Smooth muscle cell (in vitro differentiated cells): ENCODE results near the gene TCTA. TPM values are rescaled to one million over a fixed set of nuclear protein-coding genes. Genes with fewer than 3 reads are reported as not detected.
A peak's percentile ranks its signal among the peaks of the same experiment; 100 is the strongest.
"Not testable (repeated sequence)": the region's sequence is repeated elsewhere in the genome, so short reads cannot be mapped to it uniquely, and the experiment has no call there.

Experiments used
- DNase-seq: peaks from one replicate; lab custom pipeline; 2025; ENCODE audit not compliant: unreplicated experiment; lab: John Stamatoyannopoulos, UW
- H2AFZ ChIP-seq: fragments of 200-600 bp; sonication (generic); 2 replicates; pipeline ENCODE4 v1.6.0; 2016; ENCODE audit warnings: antibody characterized with exemption, low read depth, mild to moderate bottlenecking
- H3F3A ChIP-seq: fragments of 200-600 bp; sonication (generic); 2 replicates; pipeline ENCODE4 v1.6.0; 2017; ENCODE audit warnings: antibody characterized with exemption, low read depth
- H3K27ac ChIP-seq: fragments of 200-600 bp; sonication (generic); 2 replicates; pipeline ENCODE4 v1.5.1; 2016; ENCODE audit warnings: low read depth, mild to moderate bottlenecking
- H3K27me3 ChIP-seq: fragments of 200-600 bp; sonication (generic); 2 replicates; pipeline ENCODE4 v1.6.1; 2016; ENCODE audit warnings: low read depth, mild to moderate bottlenecking
- H3K36me3 ChIP-seq: fragments of 200-600 bp; sonication (generic); 2 replicates; pipeline ENCODE4 v1.5.1; 2016; ENCODE audit warnings: low read depth
- H3K4me1 ChIP-seq: fragments of 200-600 bp; sonication (generic); 2 replicates; pipeline ENCODE4 v1.5.1; 2016; ENCODE audit warnings: low read depth
- H3K4me2 ChIP-seq: fragments of 200-600 bp; sonication (generic); 2 replicates; pipeline ENCODE4 v1.6.0; 2016; ENCODE audit warnings: mild to moderate bottlenecking
- H3K4me3 ChIP-seq: fragments of 200-600 bp; sonication (generic); 2 replicates; pipeline ENCODE4 v1.5.1; 2016; ENCODE audit warnings: mild to moderate bottlenecking
- H3K79me2 ChIP-seq: fragments of 200-600 bp; sonication (generic); 2 replicates; pipeline ENCODE4 v1.6.0; 2016; ENCODE audit warnings: low read depth, mild to moderate bottlenecking
- H3K9ac ChIP-seq: fragments of 200-600 bp; sonication (generic); 2 replicates; pipeline ENCODE4 v1.6.0; 2016; ENCODE audit warnings: low read depth
- H3K9me3 ChIP-seq: fragments of 200-600 bp; sonication (generic); replicated peaks from 2 replicates; pipeline ENCODE4 v1.5.1; 2016; ENCODE audit warnings: low read depth
- H4K20me1 ChIP-seq: fragments of 200-600 bp; sonication (generic); 2 replicates; pipeline ENCODE4 v1.6.0; 2016; ENCODE audit warnings: low read depth
- WGBS: methylation state at CpG from one replicate; pipeline ENCODE4 v1.1.7; 2016; ENCODE audit warnings: low lambda C conversion rate; 5-methylcytosine and 5-hydroxymethylcytosine counted together
- polyA plus RNA-seq: library from polyadenylated mRNA; unstranded; fragments of >200 nt; fragmentation: Nextera tagmentation; extraction: Ambion mirVana; gene quantifications from 2 replicates; pipeline ENCODE4 v1.2.1, GENCODE V29; 2016
- total RNA-seq: library from RNA; depleted of rRNA; stranded (reverse); fragments of >200 nt; gene quantifications from 2 replicates; pipeline ENCODE4 v1.2.3, GENCODE V29; 2014
- TF ChIP-seq, protein P1 (sequence below): fragments of 200-600 bp; sonication (generic); IDR thresholded peaks from 2 replicates; pipeline ENCODE4 v1.5.1; 2017; ENCODE audit warnings: borderline replicate concordance, mild to moderate bottlenecking, antibody characterized with exemption; ENCODE audit not compliant: insufficient read depth, poor library complexity, severe bottlenecking

TCTA gene
- total and polyA plus RNA-seq, 2 experiments from 2014 or later, result 11.0 to 12.8 TPM

DNA sequence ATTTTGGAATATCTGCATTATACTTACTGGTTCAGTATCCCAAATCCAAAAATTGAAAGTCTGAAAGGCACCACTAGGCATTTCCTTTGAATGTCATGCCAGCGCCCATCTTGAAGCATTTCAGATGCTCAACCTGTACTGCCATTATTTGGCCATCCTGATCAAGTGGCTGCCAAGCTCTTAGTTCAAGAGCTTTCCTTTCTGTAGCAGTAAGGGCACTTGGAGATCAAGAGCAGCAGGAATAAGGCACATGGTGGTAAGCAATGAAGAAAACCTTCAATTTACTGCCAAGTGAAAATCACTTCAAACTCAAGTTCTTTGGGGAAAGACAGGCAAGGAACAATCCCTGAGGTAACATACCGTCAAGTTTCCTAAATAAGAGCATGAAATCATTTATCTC is 10.5 kb upstream of the TCTA start:
- H3K27ac ChIP-seq, result no peak overlapping the region
- peaks cover 5% of the 10 kb centered on the region for H3F3A ChIP-seq
- TF ChIP-seq, protein P1, sequence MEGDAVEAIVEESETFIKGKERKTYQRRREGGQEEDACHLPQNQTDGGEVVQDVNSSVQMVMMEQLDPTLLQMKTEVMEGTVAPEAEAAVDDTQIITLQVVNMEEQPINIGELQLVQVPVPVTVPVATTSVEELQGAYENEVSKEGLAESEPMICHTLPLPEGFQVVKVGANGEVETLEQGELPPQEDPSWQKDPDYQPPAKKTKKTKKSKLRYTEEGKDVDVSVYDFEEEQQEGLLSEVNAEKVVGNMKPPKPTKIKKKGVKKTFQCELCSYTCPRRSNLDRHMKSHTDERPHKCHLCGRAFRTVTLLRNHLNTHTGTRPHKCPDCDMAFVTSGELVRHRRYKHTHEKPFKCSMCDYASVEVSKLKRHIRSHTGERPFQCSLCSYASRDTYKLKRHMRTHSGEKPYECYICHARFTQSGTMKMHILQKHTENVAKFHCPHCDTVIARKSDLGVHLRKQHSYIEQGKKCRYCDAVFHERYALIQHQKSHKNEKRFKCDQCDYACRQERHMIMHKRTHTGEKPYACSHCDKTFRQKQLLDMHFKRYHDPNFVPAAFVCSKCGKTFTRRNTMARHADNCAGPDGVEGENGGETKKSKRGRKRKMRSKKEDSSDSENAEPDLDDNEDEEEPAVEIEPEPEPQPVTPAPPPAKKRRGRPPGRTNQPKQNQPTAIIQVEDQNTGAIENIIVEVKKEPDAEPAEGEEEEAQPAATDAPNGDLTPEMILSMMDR, result no peak
- H4K20me1 ChIP-seq, result peaks cover 100% of the 10 kb centered on the region
- H3K9ac ChIP-seq, result no peak overlapping the region
- 95% methylated on average over 2 of the region's 2 CpGs for WGBS
- H2AFZ ChIP-seq, result no peak overlapping the region
- H3K4me2 ChIP-seq, result no peak overlapping the region
- no peaks in the 10 kb centered on the region for H3K4me1 ChIP-seq
- no peaks in the 10 kb centered on the region for H3K9me3 ChIP-seq
- no peak overlapping the region for H3K4me3 ChIP-seq
- no peak for DNase-seq
- no peaks in the 10 kb centered on the region for H3K36me3 ChIP-seq
- H3K27me3 ChIP-seq, result no peaks in the 10 kb centered on the region
- peaks cover 99% of the 10 kb centered on the region for H3K79me2 ChIP-seq

DNA sequence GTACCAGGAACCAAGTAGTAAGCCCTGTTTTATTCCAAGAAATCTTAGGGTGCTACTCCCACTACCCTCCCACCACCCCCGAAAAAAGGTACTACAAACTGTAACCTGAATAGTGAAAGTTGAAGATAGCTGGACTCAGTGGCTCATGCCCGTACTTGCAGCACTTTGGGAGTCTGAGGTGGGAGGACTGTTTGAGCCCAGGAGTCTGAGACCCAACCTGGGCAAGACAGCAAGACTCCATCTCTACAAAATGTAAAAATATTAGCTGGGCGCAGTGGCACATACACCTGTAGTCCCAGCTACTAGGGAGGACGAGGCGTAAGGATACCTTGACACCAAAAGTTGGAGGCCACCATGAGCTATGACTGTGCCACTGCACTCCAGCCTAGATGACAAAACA is 8.3 kb upstream of the TCTA start:
- no peaks in the 10 kb centered on the region for H3K27me3 ChIP-seq
- no peak overlapping the region for H3K4me2 ChIP-seq
- 100% methylated on average over 5 of the region's 5 CpGs for WGBS

DNA sequence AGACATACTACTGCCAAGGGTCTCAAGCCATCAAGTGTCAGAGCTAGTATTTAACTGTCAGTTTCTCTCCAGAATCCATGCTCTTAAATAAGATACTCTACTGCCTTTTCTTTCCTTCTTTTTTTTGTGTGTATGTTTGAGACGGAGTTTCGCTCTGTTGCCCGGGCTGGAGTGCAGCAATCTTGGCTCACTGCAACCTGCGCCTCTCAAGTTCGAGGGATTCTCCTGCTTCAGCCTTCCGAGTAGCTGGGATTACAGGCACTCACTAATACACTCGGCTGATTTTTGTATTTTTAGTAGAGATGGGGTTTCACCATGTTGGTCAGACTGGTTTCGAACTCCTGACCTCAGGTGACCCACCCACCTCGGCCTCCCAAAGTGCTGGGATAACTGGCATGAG is 6.7 kb upstream of the TCTA start:
- H3K36me3 ChIP-seq, H3K27me3 ChIP-seq, H3K9ac ChIP-seq, H3K4me2 ChIP-seq, DNase-seq, H2AFZ ChIP-seq, H3K4me3 ChIP-seq, H3K9me3 ChIP-seq: not testable (repeated sequence)
- Histone ChIP-seq H4K20me1 (peaks cover 100% of the 10 kb centered on the region), H3K79me2 (peaks cover 99% of the 10 kb centered on the region), H3K4me1 (peaks cover 14% of the 10 kb centered on the region), H3K27ac (peak overlapping the region; percentile 51), H3F3A (peaks cover 13% of the 10 kb centered on the region)
- WGBS, result 90% methylated on average over 9 of the region's 9 CpGs

More for the DNA sequence above, 8.3 kb upstream of the TCTA start:
- Histone ChIP-seq H3K27ac (no peak overlapping the region), H2AFZ (no peak overlapping the region), H3K9ac (no peak overlapping the region), H3K36me3 (no peaks in the 10 kb centered on the region), H3F3A (peaks cover 13% of the 10 kb centered on the region), H3K4me3 (no peak overlapping the region), H4K20me1 (peaks cover 100% of the 10 kb centered on the region), H3K9me3 (no peaks in the 10 kb centered on the region), H3K4me1 (no peaks in the 10 kb centered on the region), H3K79me2 (peaks cover 99% of the 10 kb centered on the region)
- TF ChIP-seq, protein P1, result no peak
- DNase-seq, result no peak

GRCh38 chr3:49406571-49407565 is 5.4 kb upstream of the TCTA start:
- Histone ChIP-seq H2AFZ (no peak overlapping the region), H3F3A (peaks cover 13% of the 10 kb centered on the region), H3K4me2 (no peak overlapping the region), H3K27ac (peak overlapping the region; percentile 51), H3K27me3 (no peaks in the 10 kb centered on the region), H3K9ac (no peak overlapping the region), H3K4me3 (no peak overlapping the region), H3K79me2 (peaks cover 95% of the 10 kb centered on the region), H3K36me3 (no peaks in the 10 kb centered on the region), H3K4me1 (peaks cover 14% of the 10 kb centered on the region), H4K20me1 (peaks cover 95% of the 10 kb centered on the region), H3K9me3 (no peaks in the 10 kb centered on the region)
- TF ChIP-seq, protein P1, result no peak
- WGBS, result 89% methylated on average over 17 of the region's 17 CpGs
- no peak for DNase-seq
